MCF 10A (cell line): Measurements from ENCODE around the gene ZNF385A. TPM values are rescaled to one million over a fixed set of nuclear protein-coding genes. Genes with fewer than 3 reads are reported as not detected.
A peak's percentile ranks its signal among the peaks of the same experiment; 100 is the strongest.

ENCODE experiments used
- BruUV-seq: library from RNA; stranded (reverse); fragments of 400-500 nt; replicated peaks from 2 replicates; lab custom pipeline; 2021; lab: Mats Ljungman, UMichigan
- CTCF ChIA-PET: fragments of 300-600 bp; sonication (Branson Sonifier 250); formaldehyde crosslinking; extraction: SDS; loops from one replicate; lab custom pipeline; 2021; ENCODE audit warnings: antibody characterized with exemption, inconsistent platforms; lab: Yijun Ruan, JAX
- POLR2A ChIA-PET: fragments of 300-600, 350-650 bp; sonication (Branson Sonifier 250); formaldehyde crosslinking; extraction: SDS; loops from one replicate; lab custom pipeline; 2020; ENCODE audit warnings: antibody characterized with exemption, inconsistent platforms; lab: Yijun Ruan, JAX
- DNase-seq: peaks from one replicate; pipeline ENCODE4 v3.0.0-alpha.2; 2018; ENCODE audit not compliant: unreplicated experiment
- H3K27ac Mint-ChIP-seq: one replicate; pipeline ENCODE4 v1.8.0; 2022; ENCODE audit warnings: mild to moderate bottlenecking, low read depth, mixed read lengths; ENCODE audit not compliant: unreplicated experiment
- H3K27me3 Mint-ChIP-seq: one replicate; pipeline ENCODE4 v1.8.0; 2022; ENCODE audit warnings: mixed read lengths; ENCODE audit not compliant: insufficient read depth, unreplicated experiment
- H3K36me3 Mint-ChIP-seq: one replicate; pipeline ENCODE4 v1.8.0; 2022; ENCODE audit warnings: mild to moderate bottlenecking, moderate library complexity, mixed read lengths; ENCODE audit not compliant: insufficient read depth, unreplicated experiment
- H3K4me1 Mint-ChIP-seq: one replicate; pipeline ENCODE4 v1.8.0; 2022; ENCODE audit warnings: mixed read lengths; ENCODE audit not compliant: insufficient read depth, unreplicated experiment
- H3K4me3 Mint-ChIP-seq: one replicate; pipeline ENCODE4 v1.8.0; 2022; ENCODE audit warnings: mild to moderate bottlenecking, moderate library complexity, mixed read lengths; ENCODE audit not compliant: unreplicated experiment
- H3K9me3 Mint-ChIP-seq: one replicate; pipeline ENCODE4 v1.8.0; 2022; ENCODE audit warnings: mixed read lengths; ENCODE audit not compliant: unreplicated experiment
- CTCF ChIP-seq: fragments of 200-600 bp; IDR thresholded peaks from one replicate; pipeline ENCODE4 v1.8.0; 2022; ENCODE audit warnings: antibody characterized with exemption, mild to moderate bottlenecking; ENCODE audit not compliant: unreplicated experiment
- intact Hi-C: fragments of 100-400 bp; cut with micrococcal nuclease; formaldehyde crosslinking; loops from 2 replicates; pipeline ENCODE4 v1.14.1; 2022
- total RNA-seq: library from RNA; stranded (reverse); gene quantifications from 2 replicates; pipeline ENCODE4 v1.2.3, GENCODE V29; 2022

ZNF385A gene
- total RNA-seq, 1 experiment from 2014 or later, result 8.3 TPM

- Mint-ChIP-seq H3K36me3 (peaks cover 11% of the 10 kb centered on the region), H3K27ac (peak overlapping the region; percentile 93), H3K27me3 (no peaks in the 10 kb centered on the region), H3K4me1 (peaks cover 57% of the 10 kb centered on the region), H3K4me3 (peak overlapping the region; percentile 94), H3K9me3 (no peaks in the 10 kb centered on the region)
- no peak for TF ChIP-seq CTCF
- peak; percentile 49 for DNase-seq
- ChIA-PET CTCF (interaction anchor here (0.5 to 14.2 kb wide), 12 partner anchors 9 to 518 kb away, joined by 3 to 316 read pairs (median 4); no protein-coding TSS in a partner anchor), POLR2A (interaction anchor here (0.7 to 11.6 kb wide), 7 partner anchors 10 to 136 kb away, joined by 3 to 108 read pairs (median 4); partner anchors contain the start of gene HNRNPA1)
- TSS peak; percentile 23 for BruUV-seq
- intact Hi-C loops, result no loop called here
Measured at GRCh38 chr12:54416687-54417603, 32.4 kb upstream of the ZNF385A start.

- Mint-ChIP-seq H3K4me1 (peaks cover 48% of the 10 kb centered on the region), H3K27me3 (no peaks in the 10 kb centered on the region), H3K4me3 (no peak overlapping the region), H3K27ac (peak overlapping the region; percentile 28), H3K36me3 (peaks cover 22% of the 10 kb centered on the region), H3K9me3 (no peaks in the 10 kb centered on the region)
- no peak for DNase-seq
- intact Hi-C loops, result no loop called here
- BruUV-seq, result no TSS peak
- CTCF ChIA-PET, result interaction anchor here (0.6 to 14.2 kb wide), 11 partner anchors 14 to 897 kb away, joined by 3 to 316 read pairs (median 4); no protein-coding TSS in a partner anchor
- no peak for TF ChIP-seq CTCF
- POLR2A ChIA-PET, result interaction anchor here (1.2 to 11.6 kb wide), 2 partner anchors 9 to 15 kb away, joined by 3 to 108 read pairs; no protein-coding TSS in a partner anchor
Measured at GRCh38 chr12:54415221-54415929, 30.8 kb upstream of the ZNF385A start.

GRCh38 chr12:54413284-54414190 is 29.0 kb upstream of the ZNF385A start:
- peak overlapping the region; percentile 10 for H3K4me3 Mint-ChIP-seq
- TF ChIP-seq CTCF, result no peak
- ChIA-PET POLR2A (interaction anchor here (11.6 kb wide), 1 partner anchor 17 kb away, joined by 108 read pairs; no protein-coding TSS in a partner anchor), CTCF (interaction anchor here (0.6 to 14.2 kb wide), 9 partner anchors 12 to 184 kb away, joined by 3 to 316 read pairs (median 4); no protein-coding TSS in a partner anchor)
- no TSS peak for BruUV-seq
- no peaks in the 10 kb centered on the region for H3K9me3 Mint-ChIP-seq
- peaks cover 36% of the 10 kb centered on the region for H3K36me3 Mint-ChIP-seq
- H3K27me3 Mint-ChIP-seq, result no peaks in the 10 kb centered on the region
- H3K4me1 Mint-ChIP-seq, result peaks cover 48% of the 10 kb centered on the region
- DNase-seq, result no peak
- intact Hi-C loops, result no loop called here
- H3K27ac Mint-ChIP-seq, result peak overlapping the region; percentile 94
